Stimulated activated CD4-positive, alpha-beta T cell treated with anti-CD3 and anti-CD28 coated beads, TNF-alpha, amount 100 ng/mL, for 1 hour (primary cell): Measurements from ENCODE around the gene ATP4B.

Experiments used
- DNase-seq, 3 donors: peaks; one replicate each; pipeline ENCODE4 v3.0.0-alpha.2; 2020; ENCODE audit warnings: low read depth in 3 of 3, low spot score in 1 of 3

ATP4B gene

DNA sequence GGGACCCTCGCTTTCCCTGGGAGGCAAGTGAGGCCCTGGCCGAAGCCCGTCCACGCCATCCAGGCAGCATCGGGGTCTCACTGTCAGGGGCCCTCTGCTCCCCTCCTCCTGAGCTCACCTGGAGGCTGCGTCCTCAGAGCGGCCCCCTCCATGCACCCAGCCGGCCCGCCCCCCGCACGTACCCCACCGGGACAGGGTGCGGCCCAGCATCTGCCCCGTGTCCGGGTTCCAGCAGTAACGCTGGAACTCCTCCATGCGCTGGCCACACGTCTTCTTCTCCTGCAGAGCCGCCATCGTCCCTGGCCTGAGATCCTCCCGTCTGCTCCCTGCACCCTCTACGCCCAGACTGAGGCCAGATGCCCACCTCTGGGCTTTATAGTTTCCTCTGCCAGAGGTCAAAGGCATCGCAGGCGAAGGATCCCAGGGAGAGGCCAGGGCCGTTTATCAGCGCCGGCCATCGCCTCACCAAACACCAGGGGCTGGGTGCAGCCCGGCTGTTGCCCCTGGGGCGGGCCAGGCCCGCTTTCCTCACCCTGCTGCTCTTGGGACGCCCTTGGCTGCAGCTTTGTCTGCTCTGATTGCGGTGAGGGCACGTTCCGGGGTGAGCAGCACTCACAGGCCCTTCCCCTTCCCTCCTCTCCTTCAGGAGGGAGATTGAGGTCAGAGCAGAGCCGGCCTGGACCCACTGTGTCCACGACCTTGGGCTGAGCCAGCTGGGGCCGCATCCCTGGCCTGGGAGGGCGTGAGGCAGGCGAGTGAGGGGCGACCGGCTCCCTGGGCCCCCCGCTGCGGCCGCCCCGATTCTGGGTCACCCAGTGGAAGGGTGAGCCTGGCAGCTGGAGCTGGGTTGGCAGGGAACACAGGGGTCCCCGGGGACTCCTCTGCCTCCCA lies at the start of gene ATP4B:
Gene ATP4B, minus strand, starts transcription at position 348 of the 891 bp plus-strand sequence. Its CDS starts 54 bp downstream, at position 294.
- DNase-seq: no peak

DNA sequence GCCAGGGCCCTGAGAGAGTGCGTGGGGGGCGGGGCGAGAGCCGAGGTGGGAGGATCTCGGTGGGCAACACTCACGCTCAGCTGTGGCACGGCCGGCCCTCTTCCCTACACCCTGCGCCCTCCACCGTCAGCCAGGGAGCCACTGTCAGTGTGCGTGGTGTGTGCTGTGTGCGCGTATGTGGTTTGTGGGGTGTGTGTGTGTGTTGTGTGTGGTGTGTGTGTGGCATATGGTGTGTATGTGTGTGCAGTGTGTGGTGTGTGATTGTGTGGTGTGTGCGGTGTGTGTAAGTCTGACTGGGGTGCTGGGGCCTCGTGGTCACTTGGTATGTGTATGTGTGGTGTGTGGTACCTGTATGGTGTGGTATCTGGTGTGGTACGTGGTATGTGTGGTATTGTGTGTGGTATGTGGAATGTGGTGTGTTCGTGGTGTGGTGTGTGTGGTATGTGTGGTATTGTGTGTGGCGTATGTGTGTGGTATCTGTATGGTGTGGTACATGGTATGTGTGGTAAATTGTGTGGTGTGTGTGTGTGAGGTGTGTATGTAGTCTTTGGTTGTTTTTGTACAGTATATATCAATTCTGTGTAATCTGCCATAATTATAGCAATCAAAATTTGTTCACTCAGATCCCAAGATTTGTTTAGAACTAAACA lies 14.1 kb upstream of the ATP4B start:
- no peak for DNase-seq

GRCh38 chr13:113671066-113672001 lies 13.3 kb upstream of the ATP4B start:
- no peak for DNase-seq

DNA sequence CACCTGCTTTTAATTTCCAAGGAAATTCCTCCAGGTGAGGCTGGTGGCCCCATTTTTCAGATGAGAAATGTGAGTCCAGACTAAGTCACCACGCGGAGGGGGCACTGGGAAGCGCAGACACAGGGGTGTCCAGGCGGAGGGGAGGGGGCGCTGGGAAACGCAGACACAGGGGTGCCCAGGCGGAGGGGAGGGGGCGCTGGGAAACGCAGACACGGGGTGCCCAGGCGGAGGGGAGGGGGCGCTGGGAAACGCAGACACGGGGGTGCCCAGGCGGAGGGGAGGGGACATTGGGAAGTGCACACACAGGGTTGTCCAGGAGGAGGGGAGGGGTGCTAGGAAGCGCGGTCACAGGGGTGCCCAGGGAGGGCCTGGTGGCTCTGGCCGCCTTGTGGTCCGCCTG lies 12.5 kb upstream of the ATP4B start:
- DNase-seq: no peak

DNA sequence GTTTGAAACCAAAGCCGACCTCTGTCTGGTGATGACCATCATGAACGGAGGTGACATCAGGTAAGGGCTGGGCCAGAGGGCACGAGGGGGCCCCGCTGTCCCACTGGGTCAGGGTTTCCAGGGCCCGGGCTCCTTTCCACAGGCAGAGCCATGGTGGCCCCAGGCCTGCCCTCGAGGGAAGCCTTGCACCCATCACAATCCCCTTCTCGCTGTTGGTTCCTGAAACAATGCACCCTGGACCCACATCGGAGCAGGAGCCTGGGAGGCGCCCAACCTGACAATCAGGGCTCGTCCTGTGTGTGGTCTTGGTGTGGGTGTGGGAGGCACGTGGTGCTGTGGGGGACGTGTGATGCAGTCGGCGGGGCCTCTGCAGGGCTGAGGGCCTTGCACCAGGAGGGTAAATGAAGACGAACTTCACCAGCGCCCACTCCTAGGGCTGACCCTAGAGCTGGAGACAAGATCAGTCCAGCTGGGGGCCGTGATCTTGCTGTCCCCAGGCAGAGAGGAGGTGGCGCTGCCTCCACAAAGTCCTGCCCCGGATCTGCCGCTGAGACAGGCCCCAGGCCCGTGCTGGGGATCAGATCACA lies 11.8 kb upstream of the ATP4B start:
- no peak for DNase-seq

- DNase-seq: no peak
These were observed 11.3 kb upstream of the ATP4B start for GRCh38 chr13:113669231-113669754.

DNA sequence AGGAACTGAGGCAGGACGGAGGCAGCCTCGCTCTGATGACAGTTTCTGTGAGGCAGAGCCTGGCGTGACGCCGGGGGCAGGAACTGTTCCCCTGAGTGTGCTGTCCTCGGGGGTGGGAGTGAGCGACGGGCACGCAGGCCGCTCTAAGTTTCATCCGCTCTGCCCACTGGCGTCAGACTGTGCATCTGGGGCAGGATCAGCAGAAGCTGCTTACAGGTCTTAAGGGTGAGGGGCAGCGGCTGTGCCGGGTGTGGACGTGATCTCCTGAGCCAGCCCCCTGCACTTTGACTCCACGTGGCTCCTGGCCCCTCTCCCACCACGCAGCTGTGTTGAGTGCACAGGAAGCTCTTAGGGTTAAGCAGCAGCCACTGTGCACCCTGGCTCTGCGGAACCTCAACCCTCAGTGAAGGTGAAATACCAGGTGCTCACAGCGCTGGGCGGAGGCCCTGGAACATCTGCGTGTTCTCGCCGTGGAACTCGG lies 10.5 kb upstream of the ATP4B start:
- DNase-seq: no peak

GRCh38 chr13:113667771-113668490 lies 9.9 kb upstream of the ATP4B start:
- no peak for DNase-seq

- DNase-seq: no peak
These were observed 9.1 kb upstream of the ATP4B start, which contains the start of gene GRK1 for GRCh38 chr13:113666951-113667701. GRK1 (plus strand) TSS chr13:113667219; CDS start chr13:113667387, 168 bp downstream.

DNA sequence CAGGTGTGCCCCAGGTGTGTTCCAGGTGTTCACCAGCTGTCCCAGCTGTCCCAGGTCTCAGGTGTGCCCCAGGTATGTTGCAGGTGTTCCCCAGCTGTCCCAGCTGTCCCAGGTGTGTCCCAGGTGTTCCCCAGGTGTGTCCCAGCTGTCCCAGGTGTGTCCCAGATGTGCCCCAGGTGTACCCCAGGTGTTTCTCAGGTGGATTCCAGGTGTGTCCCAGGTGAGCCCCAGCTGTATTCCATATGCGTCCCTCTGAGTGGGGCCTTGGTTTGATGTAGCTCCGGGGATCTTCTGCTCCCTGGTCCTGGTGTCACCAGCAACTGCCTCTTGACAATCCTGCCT lies 8.3 kb upstream of the ATP4B start:
- no peak for DNase-seq

- DNase-seq: no peak
These were observed 7.8 kb upstream of the ATP4B start for GRCh38 chr13:113665597-113666328.

- no peak for DNase-seq
These were observed 7.0 kb upstream of the ATP4B start for GRCh38 chr13:113664751-113665596.

DNA sequence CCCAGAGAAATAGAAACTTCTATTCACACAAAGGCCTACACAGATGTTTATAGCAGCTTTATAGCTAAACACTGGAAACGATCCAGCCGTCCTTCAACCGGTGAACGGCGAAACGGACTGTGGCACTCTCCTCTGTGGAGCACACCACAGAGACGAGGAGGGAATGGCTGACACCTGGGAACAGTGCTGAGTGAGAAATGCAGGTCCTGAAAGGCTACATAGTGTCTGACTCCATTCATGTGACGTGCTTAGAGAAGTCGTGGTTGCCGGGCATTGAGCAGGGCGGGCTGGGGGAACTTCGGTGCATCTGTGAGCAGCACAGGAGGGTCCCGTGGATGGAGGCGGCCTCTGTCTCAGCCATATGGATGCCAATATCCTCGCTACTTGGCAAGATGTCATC lies 5.9 kb upstream of the ATP4B start:
- DNase-seq: no peak

DNA sequence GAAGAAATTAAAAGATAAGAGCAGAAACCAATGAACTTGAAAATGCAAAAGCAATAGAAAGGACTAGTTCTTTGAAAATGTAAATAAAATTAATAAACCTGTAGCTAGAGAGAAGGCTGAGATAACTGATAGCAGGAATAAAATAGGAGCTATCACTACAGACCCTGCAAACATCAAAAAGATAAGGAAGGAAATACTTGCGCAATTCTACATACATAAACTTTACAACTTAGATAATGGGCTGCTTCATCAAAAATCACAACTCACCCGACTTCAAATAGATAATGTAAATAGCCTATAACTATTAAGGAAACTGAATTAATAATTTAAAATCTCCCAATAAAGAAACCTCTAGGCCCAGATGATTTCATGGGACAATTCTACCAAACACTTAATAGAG lies 3.5 kb upstream of the ATP4B start:
- DNase-seq: no peak

DNA sequence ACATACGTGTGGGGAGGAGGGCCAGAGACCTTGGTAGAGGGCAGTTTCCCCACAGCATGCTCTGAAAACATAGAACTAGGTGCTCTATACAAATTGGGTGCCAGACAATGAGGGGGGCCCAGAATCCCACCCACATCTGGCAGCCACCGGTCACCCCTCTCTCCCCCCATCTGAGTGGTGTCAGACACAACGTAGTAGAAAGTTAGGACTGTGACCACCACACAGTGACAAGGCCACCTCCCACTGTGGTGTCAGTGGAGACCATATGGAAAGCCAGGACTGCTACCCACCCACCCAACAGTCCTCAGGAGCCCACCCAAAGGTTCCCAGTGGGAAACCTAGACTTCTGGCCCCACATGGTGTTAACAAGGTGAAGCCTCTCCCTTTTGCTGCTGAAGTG lies 2.1 kb upstream of the ATP4B start:
- DNase-seq: no peak

DNA sequence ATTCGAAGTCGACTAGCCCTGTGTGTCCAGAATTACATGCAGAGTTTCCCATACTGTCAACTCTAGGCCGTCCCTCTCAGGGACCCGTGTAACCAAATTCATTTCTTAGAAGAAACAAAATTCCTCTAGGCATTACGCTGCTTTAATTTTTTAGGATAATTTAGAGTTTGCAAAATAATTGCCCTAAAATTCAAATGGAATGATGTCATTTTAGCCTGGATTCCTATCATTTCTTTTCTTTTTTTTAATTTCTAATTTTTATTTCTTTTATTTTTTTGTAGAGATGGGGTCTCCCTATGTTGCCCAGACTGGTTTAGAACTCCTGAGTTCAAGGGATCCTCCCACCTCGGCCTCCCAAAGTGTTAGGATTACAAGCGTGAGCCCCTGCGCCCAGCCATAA lies 1.3 kb upstream of the ATP4B start:
- DNase-seq: no peak

DNA sequence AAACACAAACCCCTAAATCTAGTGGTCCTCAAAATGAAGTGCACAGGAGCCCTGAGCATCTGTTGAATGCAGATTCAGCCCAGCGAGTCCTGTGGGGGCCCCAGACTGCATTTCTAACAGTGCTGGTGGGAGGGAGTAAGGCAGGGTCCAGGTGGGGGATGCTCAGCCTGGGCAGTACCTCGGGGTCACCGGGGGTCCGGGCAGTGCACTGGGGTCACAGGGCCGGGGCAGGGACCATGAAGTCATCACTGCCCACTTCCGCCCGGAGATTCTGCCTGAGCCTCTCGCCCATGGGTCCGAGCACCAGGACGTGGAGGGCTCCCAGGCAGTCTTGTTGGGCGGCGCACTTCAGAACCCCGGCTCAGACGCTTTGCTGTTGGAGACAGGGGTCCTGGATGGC lies 838 bp upstream of the ATP4B start:
- no peak for DNase-seq
